GM21717 (cell line): ENCODE measurements around the gene PDE1A.

ENCODE experiments used
- ATAC-seq: cut with Tn5 transposase; IDR thresholded peaks from one replicate; pipeline ENCODE4 v1.9.1; 2021; ENCODE audit warnings: mild to moderate bottlenecking, moderate library complexity; ENCODE audit not compliant: unreplicated experiment

Gene PDE1A

GRCh38 chr2:182148344-182148743 lies 278.5 kb downstream of the PDE1A start:
- no peak for ATAC-seq

- no peak for ATAC-seq
Observed at GRCh38 chr2:182144776-182145165, 282.1 kb downstream of the PDE1A start.

- ATAC-seq = no peak
Observed at GRCh38 chr2:182144041-182144775, 282.6 kb downstream of the PDE1A start.

GRCh38 chr2:182142062-182142461 lies 284.8 kb downstream of the PDE1A start:
- ATAC-seq = no peak

GRCh38 chr2:182134201-182134600 lies 292.6 kb downstream of the PDE1A start:
- ATAC-seq = no peak

- no peak for ATAC-seq
Observed at GRCh38 chr2:182133195-182133891, 293.5 kb downstream of the PDE1A start.

GRCh38 chr2:182132605-182133004 lies 294.2 kb downstream of the PDE1A start:
- ATAC-seq = no peak

- ATAC-seq = no peak
Observed at GRCh38 chr2:182128821-182129707, 297.8 kb downstream of the PDE1A start.

GRCh38 chr2:182117196-182117595 lies 309.6 kb downstream of the PDE1A start:
- no peak for ATAC-seq

GRCh38 chr2:182116774-182117173 lies 310.1 kb downstream of the PDE1A start:
- no peak for ATAC-seq

GRCh38 chr2:182115258-182115657 lies 311.6 kb downstream of the PDE1A start:
- no peak for ATAC-seq

- ATAC-seq = no peak
Observed at GRCh38 chr2:182113334-182113733, 313.5 kb downstream of the PDE1A start.

GRCh38 chr2:182110347-182110746 lies 316.5 kb downstream of the PDE1A start:
- ATAC-seq = no peak

GRCh38 chr2:182103526-182103925 lies 323.3 kb downstream of the PDE1A start:
- ATAC-seq = no peak

GRCh38 chr2:182101263-182101662 lies 325.6 kb downstream of the PDE1A start:
- no peak for ATAC-seq

GRCh38 chr2:182098648-182099047 lies 328.2 kb downstream of the PDE1A start:
- ATAC-seq = no peak

GRCh38 chr2:182097571-182098164 lies 329.2 kb downstream of the PDE1A start:
- no peak for ATAC-seq

- no peak for ATAC-seq
Observed at GRCh38 chr2:182090486-182090885, 336.4 kb downstream of the PDE1A start.
